IPS DF 4.7 (cell line): ENCODE results near the gene DNAH3.
A peak's percentile ranks its signal among the peaks of the same experiment; 100 is the strongest.

Experiments used
- DNase-seq: peaks from one replicate; pipeline ENCODE4 v3.0.0-alpha.2; 2013; ENCODE audit warnings: low spot score; ENCODE audit errors: extremely low read depth

DNAH3 gene

GRCh38 chr16:20906341-20907255, 244.0 kb downstream of the DNAH3 start:
- no peak for DNase-seq

DNA sequence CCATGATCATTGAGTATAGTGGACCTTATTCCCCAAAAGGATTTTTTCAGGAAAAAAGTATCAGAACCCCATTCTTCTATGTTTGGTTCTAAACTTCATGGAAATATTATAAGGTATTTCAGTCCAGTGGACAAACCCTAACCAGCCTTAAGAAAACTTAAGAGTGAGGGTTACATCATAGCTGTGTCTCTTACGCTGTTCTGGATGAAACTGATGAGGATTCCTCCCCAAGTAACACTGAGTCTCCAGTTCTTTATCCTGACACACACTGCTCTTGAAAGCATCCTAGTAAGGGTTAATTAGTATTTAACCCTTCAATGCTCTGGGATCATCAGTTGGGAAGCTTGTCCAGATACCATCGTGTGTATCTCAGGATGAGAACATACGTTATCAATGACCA, 245.1 kb downstream of the DNAH3 start:
- no peak for DNase-seq

- DNase-seq = no peak
These were observed 246.1 kb downstream of the DNAH3 start for GRCh38 chr16:20904507-20905081.

GRCh38 chr16:20903899-20904506, 246.6 kb downstream of the DNAH3 start:
- no peak for DNase-seq

- DNase-seq = no peak
These were observed 247.3 kb downstream of the DNAH3 start for GRCh38 chr16:20903116-20903898.

- DNase-seq = no peak
These were observed 248.2 kb downstream of the DNAH3 start for GRCh38 chr16:20902426-20902825.

DNA sequence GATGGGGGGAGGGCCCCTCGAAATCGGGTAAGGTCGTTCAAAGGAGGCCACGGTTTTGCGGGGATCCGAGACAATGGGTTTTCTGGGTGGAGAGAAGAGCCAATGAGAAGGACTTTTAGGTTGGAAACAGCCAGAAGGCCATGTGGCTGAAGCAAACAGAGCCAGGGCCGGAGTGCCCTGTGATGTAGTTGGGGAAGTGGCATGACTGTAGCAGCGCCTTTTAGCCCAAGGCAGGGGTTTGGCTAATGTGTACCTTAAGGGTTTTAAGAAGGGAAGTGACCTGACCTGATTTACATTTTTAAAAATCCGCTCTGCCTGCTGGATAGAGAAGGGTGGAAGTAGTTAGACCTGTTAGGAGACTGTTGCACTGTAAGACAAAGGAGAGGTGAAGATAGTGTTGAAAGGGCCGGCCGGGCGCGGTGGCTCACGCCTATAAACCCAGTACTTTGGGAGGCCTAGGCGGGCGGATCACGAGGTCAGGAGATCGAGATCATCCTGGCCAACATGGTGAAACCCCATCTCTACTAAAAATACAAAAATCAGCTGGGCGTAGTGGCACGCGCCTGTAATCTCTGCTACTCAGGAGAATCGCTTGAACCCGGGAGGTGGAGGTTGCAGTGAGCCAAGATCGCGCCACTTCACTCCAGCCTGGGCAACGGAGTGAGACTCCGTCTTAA, 249.1 kb downstream of the DNAH3 start:
- DNase-seq = no peak

GRCh38 chr16:20901068-20901435, 249.6 kb downstream of the DNAH3 start:
- no peak for DNase-seq

DNA sequence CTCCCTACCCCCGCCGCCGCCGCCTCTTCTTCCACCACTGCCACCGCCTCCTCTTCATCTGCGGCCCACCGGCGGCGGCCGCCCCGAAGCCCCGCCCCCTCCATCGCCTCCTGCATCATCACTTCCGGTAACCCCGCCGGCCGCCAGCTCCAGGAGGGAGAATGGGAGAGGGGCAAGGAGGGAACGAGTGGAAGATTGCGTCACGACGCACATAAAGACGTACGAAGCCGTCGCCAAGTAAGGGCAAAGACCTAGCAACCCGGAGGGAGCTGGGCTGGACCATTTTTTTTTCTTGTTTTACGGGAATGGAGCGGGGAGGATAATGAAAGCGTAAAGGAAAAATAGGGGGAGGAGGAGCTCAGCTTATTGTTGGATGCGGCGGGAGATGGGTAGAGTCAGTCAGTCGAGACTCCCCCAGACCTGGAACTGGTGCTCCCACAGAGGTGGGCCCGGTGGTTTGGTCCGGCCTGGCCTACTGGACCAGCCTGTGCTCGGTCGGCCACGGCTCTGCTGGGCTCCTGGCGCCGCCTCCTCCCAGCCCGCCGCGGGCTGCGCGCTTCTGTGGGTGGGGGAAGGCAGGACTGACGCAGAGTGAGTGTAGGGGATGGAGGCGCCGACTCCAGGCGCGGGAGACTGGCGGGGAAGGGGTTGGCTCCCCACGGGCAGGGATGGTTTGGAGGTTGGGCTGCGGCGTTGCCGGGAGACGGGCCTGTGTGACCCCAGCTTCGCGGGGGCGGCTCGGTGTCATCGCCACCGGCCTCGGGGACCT, 250.2 kb downstream of the DNAH3 start, which contains the start of the genes DCUN1D3 and LYRM1:
Gene DCUN1D3 (minus strand): TSS at position 60 of the 769 bp plus-strand sequence. CDS start 37,820 bp downstream, outside the sequence.
Gene LYRM1 (plus strand): TSS at position 473 of the 769 bp plus-strand sequence. CDS start 14,785 bp downstream, outside the sequence.
- DNase-seq = peak; percentile 98

DNA sequence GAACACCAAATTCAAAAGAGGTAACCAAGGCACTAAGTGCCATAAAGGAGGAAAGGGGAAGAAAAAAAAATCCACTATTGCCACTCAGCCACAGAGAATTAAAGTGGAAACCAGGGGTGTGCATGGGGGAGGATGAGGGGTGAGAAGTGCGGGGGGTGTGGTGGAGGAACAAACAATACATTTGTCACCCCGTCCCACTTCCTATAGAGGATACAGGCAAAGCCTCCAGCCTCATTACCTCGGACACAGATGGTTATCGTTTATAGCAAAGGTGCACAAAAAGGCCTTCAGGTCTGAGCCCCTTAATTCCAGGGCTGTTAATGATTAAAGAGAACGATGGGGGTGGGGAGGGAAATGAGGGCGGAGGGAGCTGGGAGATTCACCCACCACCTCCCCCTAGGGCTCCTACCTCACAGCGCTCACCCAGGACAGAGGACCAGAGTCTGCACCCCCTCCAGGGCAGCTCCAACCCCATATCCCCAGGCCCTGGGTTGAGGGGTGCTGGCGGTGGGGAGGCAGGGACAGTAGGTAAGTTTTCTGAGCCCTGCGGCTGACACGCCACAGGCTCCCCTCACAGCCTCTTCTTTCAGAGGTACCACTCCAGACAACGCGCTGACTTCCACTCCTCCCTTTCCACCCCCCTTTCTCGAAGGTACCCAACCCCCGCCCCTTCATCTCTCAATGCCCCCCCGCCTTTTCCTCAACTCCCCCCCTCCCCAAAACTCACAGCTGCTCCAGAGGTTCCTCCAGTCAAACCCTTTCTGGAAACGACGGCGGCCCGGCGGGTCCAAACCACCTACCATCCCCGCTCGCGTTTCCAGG, 251.0 kb downstream of the DNAH3 start:
- DNase-seq = no peak

GRCh38 chr16:20899071-20899470, 251.6 kb downstream of the DNAH3 start:
- DNase-seq = no peak

DNA sequence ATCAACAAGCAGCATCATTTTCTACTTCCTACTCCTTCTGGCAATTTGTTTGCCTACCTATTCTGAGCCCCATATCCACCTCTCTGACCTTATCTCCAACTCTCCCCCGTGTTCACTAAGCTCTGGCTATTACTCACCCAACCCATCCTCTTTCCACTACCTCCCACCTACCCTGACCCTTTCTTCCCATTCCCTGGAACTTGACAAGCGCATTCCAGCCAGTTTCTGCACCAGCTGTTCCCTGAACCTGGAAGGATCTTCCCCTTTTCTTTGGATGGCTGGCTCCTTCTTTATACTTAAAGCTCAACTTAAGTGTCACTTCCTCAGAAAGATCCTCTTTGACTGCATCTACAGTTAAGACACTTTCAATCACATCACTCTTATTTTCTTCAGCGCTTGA, 252.7 kb downstream of the DNAH3 start:
- no peak for DNase-seq

- DNase-seq = no peak
These were observed 253.3 kb downstream of the DNAH3 start for GRCh38 chr16:20897253-20897897.

GRCh38 chr16:20894388-20894787, 256.3 kb downstream of the DNAH3 start:
- no peak for DNase-seq

GRCh38 chr16:20889625-20890275, 260.9 kb downstream of the DNAH3 start:
- no peak for DNase-seq

DNA sequence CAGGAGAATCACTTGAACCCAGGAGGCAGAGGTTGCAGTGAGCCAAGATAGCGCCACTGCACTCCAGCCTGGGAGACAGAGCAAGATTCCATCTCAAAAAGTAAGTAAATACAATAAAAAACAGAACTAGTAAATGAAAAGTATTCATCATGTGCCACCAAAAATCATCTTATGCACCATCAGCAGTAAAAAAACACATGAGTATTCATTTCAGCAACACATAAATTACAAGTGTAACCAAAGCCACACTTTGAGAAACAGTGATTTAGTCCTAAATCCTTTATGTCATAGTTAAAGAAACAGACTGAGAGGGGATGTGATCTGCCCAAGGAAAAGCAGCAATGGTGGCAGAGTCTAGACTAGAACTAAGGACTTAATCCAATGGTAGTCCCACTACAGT, 263.4 kb downstream of the DNAH3 start:
- DNase-seq = no peak

DNA sequence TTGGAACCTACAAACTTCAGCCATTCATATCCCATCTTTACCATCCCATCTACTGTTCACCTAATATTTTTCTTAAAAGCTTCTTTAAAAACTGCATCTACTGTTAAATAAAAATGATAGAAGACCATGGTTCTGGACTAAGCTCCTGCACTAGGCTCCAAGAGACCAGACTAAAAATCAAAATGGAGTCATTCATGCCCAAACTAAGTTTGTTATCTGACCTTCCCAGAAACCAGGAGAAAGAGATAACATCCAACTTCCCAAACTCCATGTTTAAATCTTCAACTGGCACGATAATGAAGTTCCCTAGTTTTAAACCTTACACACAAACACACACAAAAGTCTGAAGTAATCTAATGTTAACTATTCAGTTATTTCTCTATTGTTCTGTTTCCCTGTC, 264.3 kb downstream of the DNAH3 start:
- DNase-seq = no peak

DNA sequence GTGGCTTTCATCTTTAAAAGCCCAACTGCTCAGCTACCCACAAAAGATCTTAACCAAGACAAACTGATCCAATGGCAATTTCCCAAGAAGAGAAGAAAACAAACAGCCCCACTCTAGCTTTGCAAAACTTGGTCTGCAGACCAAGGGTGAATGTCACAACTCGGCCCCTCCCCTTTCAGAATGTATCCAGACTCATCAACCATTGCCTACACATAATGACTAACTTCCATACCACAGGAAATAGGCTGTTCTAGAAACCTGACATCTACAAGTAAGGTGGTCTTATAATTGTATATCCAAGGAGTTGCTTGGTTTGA, 266.4 kb downstream of the DNAH3 start:
- DNase-seq = no peak
